MM.1S (cell line): Measurements from ENCODE around the gene ZNF860.

ENCODE experiments used
- EZH2 ChIP-seq: fragments of 300-600 bp; sonication (generic); optimal IDR thresholded peaks from 2 replicates; pipeline ENCODE3; 2017; ENCODE audit warnings: low read depth, mild to moderate bottlenecking, antibody characterized with exemption, low read length, mixed read lengths
- TF ChIP-seq, protein P1 (sequence below): fragments of 300-600 bp; sonication (generic); IDR thresholded peaks from 2 replicates; pipeline ENCODE4 v1.5.1; 2016; ENCODE audit warnings: antibody characterized with exemption, low read length, mixed read lengths

DNA sequence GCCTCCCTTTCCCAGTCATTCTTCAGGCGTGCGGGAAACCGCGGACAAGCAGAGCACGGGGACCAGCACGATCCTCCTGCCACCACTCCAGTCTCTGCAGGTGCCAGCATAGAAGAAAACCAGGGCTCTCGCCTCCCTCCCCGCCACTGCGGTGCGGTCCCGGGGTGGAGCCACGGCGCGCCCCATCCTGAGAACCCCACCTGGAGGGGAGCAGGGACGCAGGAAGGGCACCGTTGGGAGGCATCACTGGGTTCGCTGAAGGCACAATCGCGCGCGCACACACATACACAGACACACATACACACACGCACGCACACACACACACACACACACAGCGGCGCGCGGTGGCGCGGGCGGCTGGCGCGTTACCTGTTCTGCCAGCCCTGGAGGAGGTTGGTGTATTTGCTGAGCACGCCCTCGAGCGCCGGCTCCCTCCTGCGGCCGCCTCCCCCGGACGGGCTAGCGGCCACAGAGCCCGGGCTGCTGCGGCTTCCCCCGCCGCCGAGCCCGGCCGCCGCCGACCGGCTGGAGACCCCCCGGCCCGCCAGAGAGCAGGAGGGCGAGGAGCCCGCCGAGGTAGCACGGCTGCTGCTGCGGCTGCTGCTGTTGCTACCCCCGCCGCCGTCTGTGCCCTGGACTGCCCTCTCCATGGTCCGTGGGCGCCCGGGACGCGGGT, 882 bp upstream of the ZNF860 start:
- TF ChIP-seq, protein P1, sequence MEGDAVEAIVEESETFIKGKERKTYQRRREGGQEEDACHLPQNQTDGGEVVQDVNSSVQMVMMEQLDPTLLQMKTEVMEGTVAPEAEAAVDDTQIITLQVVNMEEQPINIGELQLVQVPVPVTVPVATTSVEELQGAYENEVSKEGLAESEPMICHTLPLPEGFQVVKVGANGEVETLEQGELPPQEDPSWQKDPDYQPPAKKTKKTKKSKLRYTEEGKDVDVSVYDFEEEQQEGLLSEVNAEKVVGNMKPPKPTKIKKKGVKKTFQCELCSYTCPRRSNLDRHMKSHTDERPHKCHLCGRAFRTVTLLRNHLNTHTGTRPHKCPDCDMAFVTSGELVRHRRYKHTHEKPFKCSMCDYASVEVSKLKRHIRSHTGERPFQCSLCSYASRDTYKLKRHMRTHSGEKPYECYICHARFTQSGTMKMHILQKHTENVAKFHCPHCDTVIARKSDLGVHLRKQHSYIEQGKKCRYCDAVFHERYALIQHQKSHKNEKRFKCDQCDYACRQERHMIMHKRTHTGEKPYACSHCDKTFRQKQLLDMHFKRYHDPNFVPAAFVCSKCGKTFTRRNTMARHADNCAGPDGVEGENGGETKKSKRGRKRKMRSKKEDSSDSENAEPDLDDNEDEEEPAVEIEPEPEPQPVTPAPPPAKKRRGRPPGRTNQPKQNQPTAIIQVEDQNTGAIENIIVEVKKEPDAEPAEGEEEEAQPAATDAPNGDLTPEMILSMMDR = peak; percentile 25
- no peak for TF ChIP-seq EZH2
